IMR-90 (cell line): Measurements from ENCODE around the gene NFRKB. TPM values are rescaled to one million over a fixed set of nuclear protein-coding genes. Genes with fewer than 3 reads are reported as not detected.

Experiments used
- ATAC-seq: fragments of 200-7000 bp; cut with Tn5 transposase; 2 replicates; pipeline ENCODE4 v1.9.1; 2020; ENCODE audit warnings: low read depth, mild to moderate bottlenecking, moderate library complexity
- BruUV-seq: library from RNA; stranded (reverse); fragments of 400-500 nt; replicated peaks from 2 replicates; lab custom pipeline; 2021; lab: Mats Ljungman, UMichigan
- CTCF ChIA-PET: fragments of 300-600 bp; formaldehyde crosslinking; extraction: SDS; loops from one replicate; lab custom pipeline; 2021; ENCODE audit warnings: antibody characterized with exemption; lab: Yijun Ruan, JAX
- POLR2A ChIA-PET: fragments of 300-600 bp; sonication (Branson Sonifier 250); formaldehyde crosslinking; loops from one replicate; lab custom pipeline; 2022; ENCODE audit warnings: antibody characterized with exemption; ENCODE audit not compliant: unreplicated experiment; lab: Charles Lee
- DNase-seq: peaks from one replicate; pipeline ENCODE4 v3.0.0; 2013
- H2AFZ ChIP-seq: replicated peaks from 2 replicates; pipeline ENCODE3; 2013; ENCODE audit warnings: low read length, mild to moderate bottlenecking; ENCODE audit not compliant: poor library complexity
- H2AK5ac ChIP-seq: 2 replicates; pipeline ENCODE4 v1.6.1; 2013; ENCODE audit warnings: low read depth, low read length, inconsistent platforms
- H2AK9ac ChIP-seq: replicated peaks from 2 replicates; pipeline ENCODE3; 2013; ENCODE audit warnings: mild to moderate bottlenecking, low read depth, low read length, moderate library complexity; ENCODE audit not compliant: poor library complexity
- H2BK120ac ChIP-seq: 2 replicates; pipeline ENCODE4 v1.6.1; 2013; ENCODE audit warnings: low read depth, low read length, inconsistent platforms
- H2BK15ac ChIP-seq: 3 replicates; pipeline ENCODE4 v1.6.1; 2013; ENCODE audit warnings: low read depth, low read length, inconsistent platforms
- H2BK20ac ChIP-seq: 2 replicates; pipeline ENCODE4 v1.6.1; 2013; ENCODE audit warnings: low read depth, mild to moderate bottlenecking, inconsistent platforms, low read length, moderate library complexity
- H2BK5ac ChIP-seq: 2 replicates; pipeline ENCODE4 v1.6.1; 2013; ENCODE audit warnings: mild to moderate bottlenecking, low read depth, low read length, inconsistent platforms; ENCODE audit not compliant: poor library complexity, severe bottlenecking
- H3K14ac ChIP-seq: replicated peaks from 2 replicates; pipeline ENCODE4 v1.6.1; 2013; ENCODE audit warnings: low read depth, low read length, inconsistent platforms
- H3K18ac ChIP-seq: 2 replicates; pipeline ENCODE4 v1.6.1; 2013; ENCODE audit warnings: low read depth, low read length, control low read depth
- H3K23ac ChIP-seq: 2 replicates; pipeline ENCODE4 v1.6.1; 2013; ENCODE audit warnings: low read depth, low read length, inconsistent platforms
- H3K27ac ChIP-seq: 2 replicates; pipeline ENCODE4 v1.5.1; 2013; ENCODE audit warnings: mild to moderate bottlenecking, control low read depth, low read length; ENCODE audit not compliant: insufficient read depth
- H3K27me3 ChIP-seq: 2 replicates; pipeline ENCODE4 v1.6.1; 2013; ENCODE audit warnings: low read length; ENCODE audit not compliant: control insufficient read depth, insufficient read depth
- H3K36me3 ChIP-seq: 2 replicates; pipeline ENCODE4 v1.6.1; 2013; ENCODE audit warnings: low read length, mixed read lengths; ENCODE audit not compliant: control insufficient read depth, insufficient read depth
- H3K4ac ChIP-seq: 2 replicates; pipeline ENCODE4 v1.6.1; 2013; ENCODE audit warnings: low read depth, low read length, inconsistent platforms
- H3K4me1 ChIP-seq: 2 replicates; pipeline ENCODE4 v1.6.1; 2013; ENCODE audit warnings: low read length, mixed read lengths; ENCODE audit not compliant: control insufficient read depth, insufficient read depth
- H3K4me2 ChIP-seq: 2 replicates; pipeline ENCODE4 v1.6.1; 2013; ENCODE audit warnings: low read depth, mild to moderate bottlenecking, control low read depth, low read length, moderate library complexity
- H3K4me3 ChIP-seq: 2 replicates; pipeline ENCODE4 v1.5.1; 2013; ENCODE audit warnings: low read depth, mild to moderate bottlenecking, control low read depth, low read length, moderate library complexity; ENCODE audit not compliant: insufficient read depth
- H3K56ac ChIP-seq: 2 replicates; pipeline ENCODE4 v1.6.1; 2013; ENCODE audit warnings: low read length, inconsistent platforms; ENCODE audit not compliant: insufficient read depth; ENCODE audit errors: extremely low read depth
- H3K79me1 ChIP-seq, 2 experiments: 2 replicates each; pipeline ENCODE4 v1.6.1; 2013; ENCODE audit warnings: low read length in 2 of 2, inconsistent platforms in 1 of 2, low read depth in 1 of 2
- H3K9ac ChIP-seq: 2 replicates; pipeline ENCODE4 v1.6.1; 2013; ENCODE audit warnings: low read depth, low read length, control low read depth
- H3K9me1 ChIP-seq: 2 replicates; pipeline ENCODE4 v1.6.1; 2013; ENCODE audit warnings: low read length, inconsistent platforms; ENCODE audit not compliant: insufficient read depth
- H3K9me3 ChIP-seq: 2 replicates; pipeline ENCODE4 v1.6.1; 2013; ENCODE audit warnings: low read length; ENCODE audit not compliant: control insufficient read depth, insufficient read depth
- H4K20me1 ChIP-seq: 2 replicates; pipeline ENCODE4 v1.6.1; 2013; ENCODE audit warnings: low read length, inconsistent platforms; ENCODE audit not compliant: insufficient read depth
- H4K5ac ChIP-seq: 2 replicates; pipeline ENCODE4 v1.6.1; 2013; ENCODE audit warnings: mild to moderate bottlenecking, low read depth, low read length, control low read depth
- H4K8ac ChIP-seq, 2 experiments: 2 replicates each; pipeline ENCODE4 v1.6.1; 2013; ENCODE audit warnings: low read depth in 2 of 2, low read length in 2 of 2, control low read depth in 1 of 2, inconsistent platforms in 1 of 2
- H4K91ac ChIP-seq: 2 replicates; pipeline ENCODE4 v1.6.1; 2013; ENCODE audit warnings: low read depth, low read length, inconsistent platforms; ENCODE audit not compliant: insufficient read depth
- BHLHE40 ChIP-seq: fragments of 150-350 bp; IDR thresholded peaks from 2 replicates; pipeline ENCODE4 v1.6.1; 2016; ENCODE audit warnings: mild to moderate bottlenecking, low read depth, low read length
- CEBPB ChIP-seq: IDR thresholded peaks from 2 replicates; pipeline ENCODE4 v1.6.1; 2012; ENCODE audit warnings: low read depth, low read length, improper control_type of control experiment
- CHD1 ChIP-seq: IDR thresholded peaks from 2 replicates; pipeline ENCODE4 v1.6.1; 2012; ENCODE audit warnings: low read depth, low read length, improper control_type of control experiment
- NFE2L2 ChIP-seq: fragments of 150-350 bp; IDR thresholded peaks from 2 replicates; pipeline ENCODE4 v1.6.1; 2016; ENCODE audit warnings: low read depth, mild to moderate bottlenecking, low read length
- WGBS, 2 experiments: methylation state at CpG; one replicate each; pipeline versions ENCODE4 v1.1.5 to v1.1.7; 2013; ENCODE audit warnings: missing lambda C conversion rate in 2 of 2; ENCODE audit not compliant: insufficient read length in 1 of 2; ENCODE audit errors: extremely low coverage in 2 of 2; 5-methylcytosine and 5-hydroxymethylcytosine counted together
- dilution Hi-C: fragments of 300-500 bp; cut with HindIII; formaldehyde crosslinking; loops from one replicate; pipeline ENCODE4 v1.14.3; 2018; ENCODE audit warnings: low sequenced_read_pairs; ENCODE audit not compliant: unreplicated experiment
- in situ Hi-C: fragments of 300-500 bp; cut with MboI; formaldehyde crosslinking; loops from 3 replicates; pipeline ENCODE4 v1.14.3; 2019; ENCODE audit warnings: low sequenced_read_pairs, inconsistent platforms, mixed read lengths
- intact Hi-C: fragments of 100-400 bp; cut with micrococcal nuclease; formaldehyde crosslinking; loops from 2 replicates; pipeline ENCODE4 v1.10.0; 2022
- polyA plus RNA-seq, 3 experiments: library from polyadenylated mRNA; depleted of rRNA; stranded (reverse); fragments of >200 nt; gene quantifications; 2 replicates each; pipeline ENCODE4 v1.2.3, GENCODE V29; 2012; ENCODE audit warnings: low replicate concordance in 1 of 3
- total RNA-seq: library from RNA; depleted of rRNA; stranded (reverse); fragments of >200 nt; gene quantifications from 2 replicates; pipeline ENCODE4 v1.2.3, GENCODE V29; 2012
- TF ChIP-seq, protein P1 (sequence below): conservative IDR thresholded peaks from 2 replicates; pipeline ENCODE4 v1.5.1; 2012; ENCODE audit warnings: mild to moderate bottlenecking, low read depth, low read length, improper control_type of control experiment

The NFRKB gene
- total and polyA plus RNA-seq, 2 of the 4 experiments (the other 2 are of a cell fraction): 15.2 to 28.9 TPM

DNA sequence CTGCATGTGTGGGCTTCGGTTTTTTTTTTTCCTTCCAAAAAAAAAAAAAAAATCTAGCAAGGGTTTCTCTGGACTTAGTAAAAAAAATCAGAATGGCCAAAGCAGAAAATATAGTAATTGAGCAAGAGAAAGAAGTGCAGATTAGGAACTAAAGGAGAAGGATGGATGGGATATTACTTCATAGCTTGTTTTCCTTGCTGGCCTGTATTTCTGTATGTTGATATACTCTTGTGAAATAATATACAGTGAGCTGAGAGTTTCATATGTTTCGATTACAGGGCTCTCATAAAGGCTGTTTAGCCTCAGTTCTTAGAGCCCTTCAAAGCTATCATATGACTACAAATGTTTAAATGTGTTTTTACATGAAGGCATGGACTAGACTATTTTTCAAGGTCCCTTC is 34.3 kb upstream of the NFRKB start:
- no peak overlapping the region for H2BK5ac ChIP-seq
- no peak overlapping the region for H2AK9ac ChIP-seq
- no TSS peak for BruUV-seq
- ChIA-PET CTCF (interaction anchor here (1.1 to 3.9 kb wide), 2 partner anchors 125 to 202 kb away, joined by 3 to 11 read pairs; no protein-coding TSS in a partner anchor), POLR2A (no interaction called here)
- H3K79me1 ChIP-seq: no peaks in the 10 kb centered on the region
- H2BK20ac ChIP-seq: no peak overlapping the region
- no peak overlapping the region for H2BK120ac ChIP-seq
- H4K91ac ChIP-seq: no peak overlapping the region
- H3K14ac ChIP-seq: no peak overlapping the region
- H3K27me3 ChIP-seq: no peaks in the 10 kb centered on the region
- H4K5ac ChIP-seq: no peak overlapping the region
- no peak overlapping the region for H3K27ac ChIP-seq
- no peak for TF ChIP-seq BHLHE40
- TF ChIP-seq NFE2L2: no peak
- TF ChIP-seq CHD1: no peak
- TF ChIP-seq CEBPB: no peak
- TF ChIP-seq, protein P1, sequence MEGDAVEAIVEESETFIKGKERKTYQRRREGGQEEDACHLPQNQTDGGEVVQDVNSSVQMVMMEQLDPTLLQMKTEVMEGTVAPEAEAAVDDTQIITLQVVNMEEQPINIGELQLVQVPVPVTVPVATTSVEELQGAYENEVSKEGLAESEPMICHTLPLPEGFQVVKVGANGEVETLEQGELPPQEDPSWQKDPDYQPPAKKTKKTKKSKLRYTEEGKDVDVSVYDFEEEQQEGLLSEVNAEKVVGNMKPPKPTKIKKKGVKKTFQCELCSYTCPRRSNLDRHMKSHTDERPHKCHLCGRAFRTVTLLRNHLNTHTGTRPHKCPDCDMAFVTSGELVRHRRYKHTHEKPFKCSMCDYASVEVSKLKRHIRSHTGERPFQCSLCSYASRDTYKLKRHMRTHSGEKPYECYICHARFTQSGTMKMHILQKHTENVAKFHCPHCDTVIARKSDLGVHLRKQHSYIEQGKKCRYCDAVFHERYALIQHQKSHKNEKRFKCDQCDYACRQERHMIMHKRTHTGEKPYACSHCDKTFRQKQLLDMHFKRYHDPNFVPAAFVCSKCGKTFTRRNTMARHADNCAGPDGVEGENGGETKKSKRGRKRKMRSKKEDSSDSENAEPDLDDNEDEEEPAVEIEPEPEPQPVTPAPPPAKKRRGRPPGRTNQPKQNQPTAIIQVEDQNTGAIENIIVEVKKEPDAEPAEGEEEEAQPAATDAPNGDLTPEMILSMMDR: no peak
- no peak overlapping the region for H3K4me3 ChIP-seq
- H3K56ac ChIP-seq: no peak overlapping the region
- no peaks in the 10 kb centered on the region for H3K4me1 ChIP-seq
- H3K9ac ChIP-seq: no peak overlapping the region
- 0 out of 2 replicates have a peak, but pooled peaks cover 3% of the 10 kb centered on the region for H3K9me1 ChIP-seq
- no CpG with 5 or more reads among the region's 2 CpGs for WGBS, 2 experiments
- no peak overlapping the region for H2AFZ ChIP-seq
- no peak overlapping the region for H3K4ac ChIP-seq
- dilution Hi-C loops (loop anchor here (25.0 kb wide), 1 partner anchor 208 kb away; no protein-coding TSS in a partner anchor), in situ Hi-C loops (loop anchor here (5.0 kb wide), 1 partner anchor 203 kb away; no protein-coding TSS in a partner anchor), intact Hi-C loops (no loop called here)
- H3K9me3 ChIP-seq: no peaks in the 10 kb centered on the region
- H2AK5ac ChIP-seq: no peak overlapping the region
- ATAC-seq: no peak
- H3K18ac ChIP-seq: no peak overlapping the region
- H2BK15ac ChIP-seq: no peak overlapping the region
- H3K36me3 ChIP-seq: peaks cover 13% of the 10 kb centered on the region
- H3K4me2 ChIP-seq: no peak overlapping the region
- no peak overlapping the region for H3K23ac ChIP-seq
- DNase-seq: no peak
- H4K8ac ChIP-seq: no peak overlapping the region
- H4K20me1 ChIP-seq: no peaks in the 10 kb centered on the region
